ENCODE results near the gene PTRH1.

- TF ChIP-seq CTCF (IDR thresholded peaks at IDR 0.05) (no peak), POLR2AphosphoS5 (IDR thresholded peaks at IDR 0.05) (no peak)
Observed at GRCh38 chr9:127708952-127709587, 6.4 kb downstream of the PTRH1 start.

All from stomach (tissue), 4 donors.